RWPE2 (cell line): ENCODE measurements around the gene FASTKD2.

Experiments
- ATAC-seq: fragments of 200-7000 bp; cut with Tn5 transposase; 3 replicates; pipeline ENCODE4 v1.9.1; 2021; ENCODE audit warnings: low read depth
- DNase-seq: peaks from one replicate; pipeline ENCODE4 v3.0.0-alpha.2; 2020; ENCODE audit warnings: low spot score
- H3K27ac ChIP-seq: fragments of 450-650 bp; 2 replicates; pipeline ENCODE4 v1.5.1; 2017; ENCODE audit warnings: mild to moderate bottlenecking; ENCODE audit not compliant: poor library complexity, severe bottlenecking
- H3K27me3 ChIP-seq: fragments of 250-450 bp; sonication (Bioruptor Pico); 2 replicates; pipeline ENCODE4 v1.5.1; 2021; ENCODE audit warnings: mild to moderate bottlenecking, moderate library complexity; ENCODE audit not compliant: insufficient read depth, poor library complexity, severe bottlenecking
- H3K36me3 ChIP-seq: fragments of 250-450 bp; sonication (Bioruptor Pico); 2 replicates; pipeline ENCODE4 v1.5.1; 2020; ENCODE audit warnings: low read depth, mild to moderate bottlenecking, moderate library complexity
- H3K4me1 ChIP-seq: fragments of 250-450 bp; sonication (Bioruptor Pico); 2 replicates; pipeline ENCODE4 v1.5.1; 2021; ENCODE audit warnings: mild to moderate bottlenecking, moderate library complexity; ENCODE audit not compliant: insufficient read depth, poor library complexity, severe bottlenecking
- H3K4me3 ChIP-seq: fragments of 250-450 bp; sonication (Bioruptor Pico); 2 replicates; pipeline ENCODE4 v1.5.1; 2021; ENCODE audit warnings: mild to moderate bottlenecking, moderate library complexity; ENCODE audit not compliant: severe bottlenecking
- H3K9me3 ChIP-seq: fragments of 250-450 bp; sonication (Bioruptor Pico); 2 replicates; pipeline ENCODE4 v1.5.1; 2021; ENCODE audit warnings: mild to moderate bottlenecking, moderate library complexity; ENCODE audit not compliant: severe bottlenecking
- TF ChIP-seq, protein P1 (sequence below): fragments of 450-650 bp; IDR thresholded peaks from one replicate; pipeline ENCODE4 v1.5.1; 2017; ENCODE audit warnings: mild to moderate bottlenecking, moderate library complexity; ENCODE audit not compliant: poor library complexity, severe bottlenecking

Gene FASTKD2

GRCh38 chr2:206784559-206785353, 19.4 kb downstream of the FASTKD2 start:
- Histone ChIP-seq H3K9me3 (no peaks in the 10 kb centered on the region), H3K27ac (no peak overlapping the region), H3K4me1 (no peaks in the 10 kb centered on the region), H3K4me3 (no peak overlapping the region), H3K36me3 (peaks cover 90% of the 10 kb centered on the region), H3K27me3 (no peaks in the 10 kb centered on the region)
- no peak for DNase-seq
- TF ChIP-seq, protein P1, sequence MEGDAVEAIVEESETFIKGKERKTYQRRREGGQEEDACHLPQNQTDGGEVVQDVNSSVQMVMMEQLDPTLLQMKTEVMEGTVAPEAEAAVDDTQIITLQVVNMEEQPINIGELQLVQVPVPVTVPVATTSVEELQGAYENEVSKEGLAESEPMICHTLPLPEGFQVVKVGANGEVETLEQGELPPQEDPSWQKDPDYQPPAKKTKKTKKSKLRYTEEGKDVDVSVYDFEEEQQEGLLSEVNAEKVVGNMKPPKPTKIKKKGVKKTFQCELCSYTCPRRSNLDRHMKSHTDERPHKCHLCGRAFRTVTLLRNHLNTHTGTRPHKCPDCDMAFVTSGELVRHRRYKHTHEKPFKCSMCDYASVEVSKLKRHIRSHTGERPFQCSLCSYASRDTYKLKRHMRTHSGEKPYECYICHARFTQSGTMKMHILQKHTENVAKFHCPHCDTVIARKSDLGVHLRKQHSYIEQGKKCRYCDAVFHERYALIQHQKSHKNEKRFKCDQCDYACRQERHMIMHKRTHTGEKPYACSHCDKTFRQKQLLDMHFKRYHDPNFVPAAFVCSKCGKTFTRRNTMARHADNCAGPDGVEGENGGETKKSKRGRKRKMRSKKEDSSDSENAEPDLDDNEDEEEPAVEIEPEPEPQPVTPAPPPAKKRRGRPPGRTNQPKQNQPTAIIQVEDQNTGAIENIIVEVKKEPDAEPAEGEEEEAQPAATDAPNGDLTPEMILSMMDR, result no peak
- no peak for ATAC-seq

GRCh38 chr2:206790311-206790935, 25.0 kb downstream of the FASTKD2 start:
- Histone ChIP-seq H3K9me3 (no peaks in the 10 kb centered on the region), H3K4me1 (no peaks in the 10 kb centered on the region), H3K27me3 (no peaks in the 10 kb centered on the region), H3K36me3 (peaks cover 81% of the 10 kb centered on the region), H3K4me3 (no peak overlapping the region), H3K27ac (no peak overlapping the region)
- TF ChIP-seq, protein P1, result no peak
- DNase-seq (no peak), ATAC-seq (no peak)

GRCh38 chr2:206792645-206793044, 27.2 kb downstream of the FASTKD2 start:
- no peak for ATAC-seq
- Histone ChIP-seq H3K9me3 (no peaks in the 10 kb centered on the region), H3K4me3 (no peak overlapping the region), H3K36me3 (peaks cover 60% of the 10 kb centered on the region), H3K4me1 (no peaks in the 10 kb centered on the region), H3K27me3 (no peaks in the 10 kb centered on the region), H3K27ac (no peak overlapping the region)
- no peak for DNase-seq
- TF ChIP-seq, protein P1, result no peak

DNA sequence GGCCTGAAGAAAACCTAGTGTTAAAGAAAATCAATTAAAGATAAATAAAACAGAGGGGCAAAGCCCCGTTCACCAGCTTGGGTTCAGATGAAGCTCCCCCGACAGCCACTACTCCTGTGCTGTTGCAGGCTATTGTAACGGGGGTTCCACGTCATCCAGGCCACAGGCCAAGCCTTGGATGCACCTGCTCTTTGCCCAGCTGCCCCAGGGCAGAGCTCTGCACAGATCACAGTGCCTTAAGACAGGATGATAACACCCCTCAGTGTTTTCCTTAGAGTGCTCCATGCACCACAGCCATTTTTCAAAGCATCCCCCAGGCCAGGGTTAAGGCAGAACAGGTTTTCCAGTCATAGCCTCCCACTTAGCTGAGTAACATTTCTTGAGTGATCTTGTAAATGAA, 32.0 kb downstream of the FASTKD2 start:
- Histone ChIP-seq H3K36me3 (peaks cover 14% of the 10 kb centered on the region), H3K4me1 (no peaks in the 10 kb centered on the region), H3K27me3 (no peaks in the 10 kb centered on the region), H3K4me3 (no peak overlapping the region), H3K27ac (no peak overlapping the region), H3K9me3 (no peaks in the 10 kb centered on the region)
- TF ChIP-seq, protein P1, result no peak
- ATAC-seq, result no peak
- DNase-seq, result no peak

- DNase-seq (no peak), ATAC-seq (no peak)
- no peak overlapping the region for H3K27ac ChIP-seq
- TF ChIP-seq, protein P1, result no peak
- no peaks in the 10 kb centered on the region for H3K9me3 ChIP-seq
- H3K4me3 ChIP-seq, result no peak overlapping the region
- H3K36me3 ChIP-seq, result peaks cover 14% of the 10 kb centered on the region
- H3K4me1 ChIP-seq, result no peaks in the 10 kb centered on the region
- H3K27me3 ChIP-seq, result no peaks in the 10 kb centered on the region
Observed at GRCh38 chr2:206798000-206798399, 32.6 kb downstream of the FASTKD2 start.
